K562 (cell line): ENCODE results near the gene SIX1. TPM values are rescaled to one million over a fixed set of nuclear protein-coding genes. Genes with fewer than 3 reads are reported as not detected.

Source experiments
- ATAC-seq: fragments of 200-7000 bp; cut with Tn5 transposase; 3 replicates; pipeline ENCODE4 v1.9.1; 2020; ENCODE audit warnings: moderate library complexity
- BruUV-seq: library from RNA; stranded (reverse); fragments of 400-500 nt; replicated peaks from 2 replicates; lab custom pipeline; 2021; lab: Mats Ljungman, UMichigan
- CTCF ChIA-PET: fragments of 300-600 bp; formaldehyde crosslinking; extraction: SDS; loops from one replicate; lab custom pipeline; 2021; ENCODE audit warnings: low intra/inter-chr PET ratio; lab: Yijun Ruan, JAX
- POLR2A ChIA-PET: fragments of 300-600, 350-650 bp; sonication (Branson Sonifier 250); formaldehyde crosslinking; extraction: SDS; loops from one replicate; lab custom pipeline; 2021; ENCODE audit warnings: antibody characterized with exemption, inconsistent platforms; lab: Yijun Ruan, JAX
- DNase-seq, 4 experiments: peaks; one replicate each; pipeline versions ENCODE4 v3.0.0 to v3.0.0-alpha.2; 2011 to 2018; ENCODE audit warnings: low spot score in 3 of 4, mixed read lengths in 3 of 4; ENCODE audit errors: extremely low read depth in 1 of 4
- FAIRE-seq: peaks from 2 replicates; lab custom pipeline; 2011; peaks lifted over from hg19 to GRCh38; lab: Jason Lieb, UNC
- H2AFZ ChIP-seq: 2 replicates; pipeline ENCODE4 v1.6.0; 2011; ENCODE audit warnings: low read depth, low read length, control low read depth, inconsistent platforms
- H3K27ac ChIP-seq: fragments of 200-600 bp; 3 replicates; pipeline ENCODE4 v1.8.0; 2011; ENCODE audit warnings: low read depth, mild to moderate bottlenecking, control low read depth, inconsistent platforms, low read length, moderate library complexity, mixed read lengths; ENCODE audit errors: extremely low read depth
- H3K27me3 ChIP-seq, 2 experiments: fragments of 300-600 bp in 1 of 2; 2 replicates in 1 of 2; 3 replicates in 1 of 2; pipeline versions ENCODE4 v1.6.0 to v1.8.0; 2011; ENCODE audit warnings: inconsistent platforms in 2 of 2, low read length in 2 of 2, mild to moderate bottlenecking in 1 of 2, mixed read lengths in 1 of 2, moderate library complexity in 1 of 2; ENCODE audit not compliant: control insufficient read depth in 2 of 2, insufficient read depth in 2 of 2
- H3K36me3 ChIP-seq: fragments of 300-600 bp; 3 replicates; pipeline ENCODE4 v1.8.0; 2011; ENCODE audit warnings: mild to moderate bottlenecking, low read length, inconsistent platforms; ENCODE audit not compliant: control insufficient read depth, insufficient read depth
- H3K4me1 ChIP-seq, 2 experiments: fragments of 200-600 bp in 1 of 2; replicated peaks in 1 of 2; 2 replicates in 1 of 2; 3 replicates in 1 of 2; pipeline versions ENCODE4 v1.5.1 to v1.8.0; 2011; ENCODE audit warnings: inconsistent platforms in 2 of 2, low read length in 2 of 2, mild to moderate bottlenecking in 1 of 2, mixed read lengths in 1 of 2, moderate library complexity in 1 of 2; ENCODE audit not compliant: control insufficient read depth in 2 of 2, insufficient read depth in 2 of 2
- H3K4me2 ChIP-seq: 2 replicates; pipeline ENCODE4 v1.6.1; 2011; ENCODE audit warnings: low read length, control low read depth, inconsistent platforms, mixed read lengths; ENCODE audit not compliant: insufficient read depth
- H3K4me3 ChIP-seq: fragments of 200-600 bp; sonication (generic), shearing (Covaris generic); 2 replicates; pipeline ENCODE4 v1.5.1; 2016; ENCODE audit warnings: control low read depth, inconsistent platforms
- H3K79me2 ChIP-seq: fragments of 200-600 bp; 3 replicates; pipeline ENCODE4 v1.8.0; 2011; ENCODE audit warnings: low read length, inconsistent platforms; ENCODE audit not compliant: control insufficient read depth, insufficient read depth
- H3K9ac ChIP-seq, 2 experiments: 2 replicates each; pipeline versions ENCODE4 v1.6.0 to v1.6.1; 2011; ENCODE audit warnings: low read depth in 2 of 2, low read length in 2 of 2, control low read depth in 1 of 2, inconsistent platforms in 1 of 2, mild to moderate bottlenecking in 1 of 2, mixed read lengths in 1 of 2; ENCODE audit not compliant: insufficient read depth in 1 of 2
- H3K9me1 ChIP-seq: one replicate; pipeline ENCODE4 v1.6.0; 2011; ENCODE audit warnings: inconsistent platforms, mild to moderate bottlenecking, low read length, moderate library complexity; ENCODE audit not compliant: control insufficient read depth, insufficient read depth
- H3K9me3 ChIP-seq: replicated peaks from 2 replicates; pipeline ENCODE4 v1.5.1; 2011; ENCODE audit warnings: low read depth, low read length, inconsistent platforms; ENCODE audit not compliant: control insufficient read depth, insufficient read depth
- H4K20me1 ChIP-seq: replicated peaks from 2 replicates; pipeline ENCODE4 v1.6.1; 2011; ENCODE audit warnings: low read length, inconsistent platforms, mixed read lengths; ENCODE audit not compliant: control insufficient read depth, insufficient read depth
- ARID3B ChIP-seq: fragments of 250-450 bp; sonication (Bioruptor Pico); IDR thresholded peaks from 2 replicates; pipeline ENCODE4 v1.4.0; 2020; ENCODE audit warnings: borderline replicate concordance
- CCNT2 ChIP-seq: IDR thresholded peaks from 2 replicates; pipeline ENCODE4 v1.6.1; 2011; ENCODE audit warnings: borderline replicate concordance, low read depth, mild to moderate bottlenecking, moderate library complexity, mixed read lengths, low read length; ENCODE audit not compliant: insufficient read length; ENCODE audit errors: extremely low read depth
- E4F1 ChIP-seq: fragments of 250-450 bp; sonication (Bioruptor Pico); IDR thresholded peaks from 2 replicates; pipeline ENCODE4 v1.5.0; 2021; ENCODE audit warnings: mild to moderate bottlenecking, borderline replicate concordance
- ID3 ChIP-seq, 2 experiments: fragments of 250-450 bp in 1 of 2; fragments of 450-650 bp in 1 of 2; sonication (Bioruptor Pico) in 1 of 2; IDR thresholded peaks; 2 replicates each; pipeline versions ENCODE4 v1.6.1 to v1.8.0; 2016 to 2021; ENCODE audit warnings: mild to moderate bottlenecking in 2 of 2, moderate library complexity in 2 of 2, missing compliant biosample characterization in 1 of 2, missing genetic modification characterization in 1 of 2
- ILF3 ChIP-seq: fragments of 450-650 bp; IDR thresholded peaks from 2 replicates; pipeline ENCODE4 v1.6.1; 2018; ENCODE audit warnings: antibody characterized with exemption, mild to moderate bottlenecking, moderate library complexity, borderline replicate concordance
- JUNB ChIP-seq: fragments of 450-650 bp; formaldehyde crosslinking; conservative IDR thresholded peaks from 2 replicates; pipeline ENCODE4 v1.4.0; 2020; ENCODE audit warnings: mild to moderate bottlenecking
- MAFF ChIP-seq: IDR thresholded peaks from 2 replicates; pipeline ENCODE4 v1.6.1; 2012; ENCODE audit warnings: low read length, improper control_type of control experiment
- MCM7 ChIP-seq, 2 experiments: fragments of 450-650 bp; IDR thresholded peaks; 2 replicates each; pipeline ENCODE4 v1.6.1; 2016 to 2018
- PBX2 ChIP-seq, 2 experiments: IDR thresholded peaks in 1 of 2; conservative IDR thresholded peaks in 1 of 2; 2 replicates each; pipeline ENCODE4 v1.6.1; 2016; ENCODE audit warnings: low read depth in 2 of 2, mild to moderate bottlenecking in 1 of 2, missing compliant biosample characterization in 1 of 2, missing genetic modification characterization in 1 of 2, moderate library complexity in 1 of 2
- ZC3H11A ChIP-seq: IDR thresholded peaks from 2 replicates; pipeline ENCODE4 v1.6.1; 2012; ENCODE audit warnings: low read depth, low read length, improper control_type of control experiment
- ZNF436 ChIP-seq: fragments of 250-450, 450-650 bp; sonication (Bioruptor Pico); formaldehyde crosslinking; IDR thresholded peaks from 2 replicates; pipeline ENCODE4 v1.7.0; 2020; ENCODE audit warnings: mild to moderate bottlenecking
- ZNF584 ChIP-seq: fragments of 200-800 bp; sonication (Bioruptor generic); IDR thresholded peaks from 2 replicates; pipeline ENCODE4 v1.6.1; 2016; ENCODE audit warnings: low read depth, mild to moderate bottlenecking, missing genetic modification characterization, missing compliant biosample characterization
- WGBS: fragments of 100-300 bp; shearing (Covaris generic); methylation state at CpG from one replicate; pipeline ENCODE4 v1.1.6; 2016; ENCODE audit warnings: low coverage, mixed read lengths; ENCODE audit not compliant: insufficient coverage; ENCODE audit errors: missing lambda C conversion rate; 5-methylcytosine and 5-hydroxymethylcytosine counted together
- in situ Hi-C: fragments of 300-500 bp; cut with MboI; formaldehyde crosslinking; loops from 4 replicates; pipeline ENCODE4 v1.15.0; 2018; ENCODE audit warnings: inconsistent platforms, mixed read lengths
- intact Hi-C: fragments of 100-400 bp; cut with micrococcal nuclease; formaldehyde crosslinking; loops from 2 replicates; pipeline ENCODE4 v1.14.2; 2022
- polyA plus RNA-seq, 8 experiments: library from polyadenylated mRNA; depleted of rRNA in 4 of 8; stranded (reverse) in 5 of 8; unstranded in 3 of 8; fragments of >200 nt; fragmentation: Nextera tagmentation in 2 of 8; fragmentation: Illumina TruSeq in 1 of 8; extraction: Ambion mirVana in 2 of 8; extraction: Trizol in 1 of 8; gene quantifications; 2 replicates each; pipeline versions ENCODE4 v1.2.1 to v1.2.3, GENCODE V29; 2011 to 2014; ENCODE audit warnings: inconsistent platforms in 1 of 8, missing spikeins in 1 of 8
- total RNA-seq, 7 experiments: library from RNA; depleted of rRNA in 6 of 7; stranded (reverse); fragments of >200 nt in 6 of 7; fragmentation: Illumina TruSeq in 2 of 7; extraction: Trizol in 2 of 7; gene quantifications; 2 replicates each; pipeline versions ENCODE4 v1.2.1 to v1.2.3, GENCODE V29; 2011 to 2021; ENCODE audit warnings: low replicate concordance in 1 of 7

SIX1 gene
- total and polyA plus RNA-seq, 9 of the 15 experiments (the other 6 are each of a cell fraction or from before 2014, with no cell fraction given) = 0.27 to 0.80 (median 0.45) TPM

GRCh38 chr14:60622917-60623257 is 26.4 kb downstream of the SIX1 start:
- ChIA-PET CTCF (interaction anchor here (0.8 kb wide), 1 partner anchor 402 kb away, joined by 4 read pairs; no protein-coding TSS in a partner anchor), POLR2A (no interaction called here)
- Histone ChIP-seq H3K4me3 (no peak overlapping the region), H4K20me1 (no peaks in the 10 kb centered on the region), H3K27ac (no peak overlapping the region), H2AFZ (no peak overlapping the region), H3K79me2 (no peaks in the 10 kb centered on the region), H3K36me3 (no peaks in the 10 kb centered on the region), H3K27me3 (no peaks in the 10 kb centered on the region; a peak in 1 of 5 replicates), H3K4me2 (no peak overlapping the region), H3K9ac (no peak overlapping the region), H3K4me1 (no peaks in the 10 kb centered on the region), H3K9me1 (no peaks in the 10 kb centered on the region), H3K9me3 (no peaks in the 10 kb centered on the region)
- in situ Hi-C loops = loop anchor here (5.0 kb wide), 1 partner anchor 634 kb away; no protein-coding TSS in a partner anchor
- intact Hi-C loops = no loop called here
- BruUV-seq = no TSS peak
- ATAC-seq = no peak
- no peak for FAIRE-seq
- no peak for TF ChIP-seq MCM7 (IDR thresholded peaks at IDR 0.05)
- no peak for TF ChIP-seq CCNT2
- TF ChIP-seq JUNB (CRISPR knock-in tag) = no peak
- no peak for TF ChIP-seq E4F1 (CRISPR knock-in tag)
- TF ChIP-seq ZC3H11A = no peak
- no peak for TF ChIP-seq PBX2 (CRISPR knock-in tag; IDR thresholded peaks at IDR 0.05; ENCODE audit: low read depth)
- TF ChIP-seq PBX2 (tag; conservative IDR thresholded peaks at IDR 0.05; ENCODE audit: low read depth) = no peak
- no peak for TF ChIP-seq ZNF436 (CRISPR knock-in tag)
- no peak for TF ChIP-seq ILF3
- TF ChIP-seq MAFF = no peak
- no peak for TF ChIP-seq ZNF584
- TF ChIP-seq ID3 (CRISPR knock-in tag; IDR thresholded peaks at IDR 0.05) = no peak
- no peak for TF ChIP-seq ID3 (tag; IDR thresholded peaks at IDR 0.05)
- TF ChIP-seq ARID3B = no peak
- TF ChIP-seq, all 486 proteins: peak for 0
- 0% methylated on average over 2 of the region's 2 CpGs for WGBS
- DNase-seq = no peak
